ENCODE measurements around the gene EFCAB11. TPM values are rescaled to one million over a fixed set of nuclear protein-coding genes. Genes with fewer than 3 reads are reported as not detected.

EFCAB11 gene
- total RNA-seq, 6 donors from 2014 or later: 1.9 to 9.4 (median 4.6) TPM

DNA sequence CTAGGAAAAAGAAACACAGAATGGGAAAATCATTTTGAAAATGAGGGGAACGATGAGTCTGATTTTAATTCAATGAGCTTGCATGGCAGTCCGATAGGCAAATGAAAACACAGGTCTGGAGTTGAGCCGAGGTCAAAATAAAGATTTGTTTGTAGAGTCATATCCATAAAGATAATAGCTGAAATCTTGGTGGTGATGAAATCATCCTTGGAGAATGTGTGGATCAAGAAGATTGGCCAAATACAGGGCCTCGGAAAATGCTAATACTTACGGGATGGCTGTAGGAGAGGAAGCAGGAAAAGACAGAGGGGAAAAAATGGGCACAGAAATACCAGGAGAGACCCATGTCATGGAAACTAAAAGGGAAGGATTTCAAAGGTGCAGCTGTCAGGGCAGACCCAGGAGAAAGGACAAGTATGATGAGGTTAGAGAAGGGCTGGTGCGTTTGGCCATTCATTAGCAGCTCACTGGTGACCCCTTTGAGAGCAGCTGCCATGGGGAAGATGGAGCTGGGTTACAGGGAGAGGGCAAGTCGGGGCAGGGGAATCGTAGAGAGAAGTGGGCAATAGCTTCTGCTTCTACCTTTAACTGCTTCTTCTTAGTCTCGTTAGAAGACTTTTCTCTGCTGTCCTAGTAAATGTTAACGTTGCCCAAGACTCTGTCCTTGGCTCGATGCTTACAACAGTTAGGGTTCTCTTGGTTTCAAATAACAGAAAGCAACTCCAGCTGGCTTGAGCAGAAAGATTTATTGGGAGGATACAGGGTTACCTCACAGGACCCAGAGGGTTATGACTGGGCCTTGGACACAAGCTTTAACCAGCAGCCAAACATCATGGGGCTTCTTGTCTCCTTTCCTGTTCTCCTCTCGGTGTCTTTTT, 161.8 kb downstream of the EFCAB11 start:
- H3K9me3 ChIP-seq: no peaks in the 10 kb centered on the region
- WGBS, 2 donors: 87 to 88% methylated on average over 12 of the region's 12 CpGs
- no peak overlapping the region for H3K4me3 ChIP-seq
- H3K4me1 ChIP-seq: peaks cover 0 to 3% (median 0%) of the 10 kb centered on the region in 4 donors
- peak; percentile 62 to 92 for ATAC-seq (ENCODE audit: low FRiP score in 2 of 2)
- H3K27me3 ChIP-seq: no peaks in the 10 kb centered on the region
- H3K27ac ChIP-seq: no peak overlapping the region
- no peak for DNase-seq
- no peaks in the 10 kb centered on the region for H3K36me3 ChIP-seq
- TF ChIP-seq POLR2A (IDR thresholded peaks at IDR 0.05) (no peak), EP300 (IDR thresholded peaks at IDR 0.05) (no peak), POLR2AphosphoS5 (IDR thresholded peaks at IDR 0.05) (no peak)
- TF ChIP-seq, protein P1, sequence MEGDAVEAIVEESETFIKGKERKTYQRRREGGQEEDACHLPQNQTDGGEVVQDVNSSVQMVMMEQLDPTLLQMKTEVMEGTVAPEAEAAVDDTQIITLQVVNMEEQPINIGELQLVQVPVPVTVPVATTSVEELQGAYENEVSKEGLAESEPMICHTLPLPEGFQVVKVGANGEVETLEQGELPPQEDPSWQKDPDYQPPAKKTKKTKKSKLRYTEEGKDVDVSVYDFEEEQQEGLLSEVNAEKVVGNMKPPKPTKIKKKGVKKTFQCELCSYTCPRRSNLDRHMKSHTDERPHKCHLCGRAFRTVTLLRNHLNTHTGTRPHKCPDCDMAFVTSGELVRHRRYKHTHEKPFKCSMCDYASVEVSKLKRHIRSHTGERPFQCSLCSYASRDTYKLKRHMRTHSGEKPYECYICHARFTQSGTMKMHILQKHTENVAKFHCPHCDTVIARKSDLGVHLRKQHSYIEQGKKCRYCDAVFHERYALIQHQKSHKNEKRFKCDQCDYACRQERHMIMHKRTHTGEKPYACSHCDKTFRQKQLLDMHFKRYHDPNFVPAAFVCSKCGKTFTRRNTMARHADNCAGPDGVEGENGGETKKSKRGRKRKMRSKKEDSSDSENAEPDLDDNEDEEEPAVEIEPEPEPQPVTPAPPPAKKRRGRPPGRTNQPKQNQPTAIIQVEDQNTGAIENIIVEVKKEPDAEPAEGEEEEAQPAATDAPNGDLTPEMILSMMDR (IDR thresholded peaks at IDR 0.05): no peak

DNA sequence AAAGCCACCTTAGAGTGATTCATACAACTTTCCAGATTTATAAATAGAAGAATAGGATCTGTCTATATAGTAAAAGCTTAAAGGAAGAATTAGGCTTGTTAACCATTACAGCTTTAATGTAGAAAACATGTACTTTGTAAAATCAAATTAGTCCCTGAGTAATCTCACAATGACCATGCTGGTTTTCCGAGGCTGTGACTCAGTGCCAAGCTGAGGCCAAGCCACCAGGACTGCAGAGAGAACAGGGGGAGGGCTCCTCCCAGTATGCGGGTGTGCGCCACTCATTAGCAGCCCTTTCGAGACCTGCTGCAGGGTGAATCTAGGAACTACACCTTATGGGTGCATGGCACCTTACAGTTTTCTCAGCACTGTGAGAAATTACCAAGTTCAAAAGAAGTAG, 167.0 kb downstream of the EFCAB11 start:
- ATAC-seq (ENCODE audit: low FRiP score in 2 of 2): no peak
- no peak overlapping the region for H3K4me3 ChIP-seq
- 95% methylated on average over 4 of the region's 4 CpGs for WGBS, 2 donors

DNA sequence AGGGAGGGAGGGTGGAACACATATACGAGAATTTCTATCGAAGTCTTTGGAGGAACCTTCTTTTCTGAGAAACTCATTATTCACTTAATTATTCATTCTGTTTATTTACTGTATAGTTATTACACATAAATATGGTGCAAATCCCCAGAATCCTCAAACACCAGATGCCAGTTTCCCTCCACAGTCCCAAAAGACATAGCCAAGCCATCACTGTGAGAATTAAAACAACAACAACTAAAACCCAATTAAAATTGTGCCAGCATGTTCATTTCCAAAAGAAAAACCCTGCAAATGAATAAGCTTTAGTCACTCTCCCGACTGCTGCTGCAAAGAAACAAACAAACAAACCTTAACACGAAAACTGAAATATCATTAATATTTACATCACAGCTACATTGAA, 173.5 kb downstream of the EFCAB11 start:
- 79 to 90% methylated on average over 4 of the region's 4 CpGs for WGBS, 2 donors
- Histone ChIP-seq H3K4me1 (no peaks in the 10 kb centered on the region), H3K36me3 (no peaks in the 10 kb centered on the region), H3K9me3 (no peaks in the 10 kb centered on the region), H3K27me3 (no peaks in the 10 kb centered on the region), H3K27ac (no peak overlapping the region), H3K4me3 (no peak overlapping the region)
- no peak for ATAC-seq (ENCODE audit: low FRiP score in 2 of 2)
- no peak for DNase-seq
- TF ChIP-seq POLR2AphosphoS5 (IDR thresholded peaks at IDR 0.05) (no peak), EP300 (IDR thresholded peaks at IDR 0.05) (no peak), POLR2A (IDR thresholded peaks at IDR 0.05) (no peak)
- TF ChIP-seq, protein P1 (IDR thresholded peaks at IDR 0.05): no peak

More for the DNA sequence above, 167.0 kb downstream of the EFCAB11 start:
- Histone ChIP-seq H3K27ac (no peak overlapping the region), H3K4me1 (no peaks in the 10 kb centered on the region), H3K27me3 (no peaks in the 10 kb centered on the region), H3K36me3 (no peaks in the 10 kb centered on the region), H3K9me3 (no peaks in the 10 kb centered on the region)
- DNase-seq: no peak
- TF ChIP-seq POLR2A (IDR thresholded peaks at IDR 0.05) (no peak), POLR2AphosphoS5 (IDR thresholded peaks at IDR 0.05) (no peak), EP300 (IDR thresholded peaks at IDR 0.05) (no peak)
- TF ChIP-seq, protein P1 (IDR thresholded peaks at IDR 0.05): no peak

DNA sequence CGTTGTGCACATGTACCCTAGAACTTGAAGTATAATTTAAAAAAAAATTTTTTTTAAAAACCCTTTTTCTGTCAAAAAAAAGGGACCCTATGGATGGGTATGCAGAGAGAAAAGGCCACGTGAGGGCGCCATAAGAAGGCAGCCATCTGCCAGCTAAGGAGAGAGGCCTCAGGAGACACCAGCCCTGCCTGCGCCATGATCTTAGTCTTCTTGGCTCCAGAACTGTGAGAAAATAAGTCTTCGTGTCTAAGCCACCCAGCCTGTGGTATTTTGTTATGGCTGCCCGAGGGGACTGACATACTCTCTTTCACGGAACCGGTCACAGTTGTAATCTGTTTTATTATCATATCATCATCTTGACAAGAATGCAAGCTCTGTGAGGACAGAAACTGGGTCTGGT, 174.8 kb downstream of the EFCAB11 start:
- Histone ChIP-seq H3K27ac (no peak overlapping the region), H3K4me3 (no peak overlapping the region), H3K9me3 (no peaks in the 10 kb centered on the region), H3K4me1 (peaks cover 0 to 2% (median 0%) of the 10 kb centered on the region in 4 donors), H3K27me3 (no peaks in the 10 kb centered on the region), H3K36me3 (no peaks in the 10 kb centered on the region)
- DNase-seq (no peak), ATAC-seq (ENCODE audit: low FRiP score in 2 of 2) (no peak)
- WGBS, 2 donors: 86 to 88% methylated on average over 7 to 8 of the region's 8 CpGs
- TF ChIP-seq, protein P1 (IDR thresholded peaks at IDR 0.05): no peak
- TF ChIP-seq EP300 (IDR thresholded peaks at IDR 0.05) (no peak), POLR2A (IDR thresholded peaks at IDR 0.05) (no peak)
